Erythroblast (primary cell): ENCODE measurements around the gene RAB18.

Source experiments
- GATA1 ChIP-seq: IDR thresholded peaks from 2 replicates; pipeline ENCODE4 v1.6.1; 2011; ENCODE audit warnings: low read depth, mild to moderate bottlenecking, control low read depth, low read length, moderate library complexity
- POLR2A ChIP-seq: IDR thresholded peaks from 2 replicates; pipeline ENCODE4 v1.6.1; 2011; ENCODE audit warnings: mild to moderate bottlenecking, low read length

GRCh38 chr10:27526242-27526641 lies 22.1 kb downstream of the RAB18 start:
- TF ChIP-seq POLR2A (no peak), GATA1 (no peak)
